Caki2 (cell line): Measurements from ENCODE around the gene HAUS8. TPM values are rescaled to one million over a fixed set of nuclear protein-coding genes. Genes with fewer than 3 reads are reported as not detected.
A peak's percentile ranks its signal among the peaks of the same experiment; 100 is the strongest.
"Not testable (repeated sequence)": the region's sequence is repeated elsewhere in the genome, so short reads cannot be mapped to it uniquely, and the experiment has no call there.

Source experiments
- DNase-seq: peaks from one replicate; pipeline ENCODE4 v3.0.0-alpha.2; 2015; ENCODE audit warnings: low read depth
- in situ Hi-C: cut with HindIII; loops from 2 replicates; pipeline ENCODE4 v1.10.0; 2016; ENCODE audit warnings: low sequenced_read_pairs, low pct_unique_long_range_greater_than_20kb, mixed read lengths
- total RNA-seq: library from RNA; depleted of rRNA; stranded (reverse); fragments of >200 nt; shearing (Covaris generic); gene quantifications from 2 replicates; pipeline ENCODE4 v1.2.3, GENCODE V29; 2014; ENCODE audit warnings: low replicate concordance; rRNA removed

The HAUS8 gene
- total RNA-seq, 1 experiment from 2014 or later, result 24.2 TPM

DNA sequence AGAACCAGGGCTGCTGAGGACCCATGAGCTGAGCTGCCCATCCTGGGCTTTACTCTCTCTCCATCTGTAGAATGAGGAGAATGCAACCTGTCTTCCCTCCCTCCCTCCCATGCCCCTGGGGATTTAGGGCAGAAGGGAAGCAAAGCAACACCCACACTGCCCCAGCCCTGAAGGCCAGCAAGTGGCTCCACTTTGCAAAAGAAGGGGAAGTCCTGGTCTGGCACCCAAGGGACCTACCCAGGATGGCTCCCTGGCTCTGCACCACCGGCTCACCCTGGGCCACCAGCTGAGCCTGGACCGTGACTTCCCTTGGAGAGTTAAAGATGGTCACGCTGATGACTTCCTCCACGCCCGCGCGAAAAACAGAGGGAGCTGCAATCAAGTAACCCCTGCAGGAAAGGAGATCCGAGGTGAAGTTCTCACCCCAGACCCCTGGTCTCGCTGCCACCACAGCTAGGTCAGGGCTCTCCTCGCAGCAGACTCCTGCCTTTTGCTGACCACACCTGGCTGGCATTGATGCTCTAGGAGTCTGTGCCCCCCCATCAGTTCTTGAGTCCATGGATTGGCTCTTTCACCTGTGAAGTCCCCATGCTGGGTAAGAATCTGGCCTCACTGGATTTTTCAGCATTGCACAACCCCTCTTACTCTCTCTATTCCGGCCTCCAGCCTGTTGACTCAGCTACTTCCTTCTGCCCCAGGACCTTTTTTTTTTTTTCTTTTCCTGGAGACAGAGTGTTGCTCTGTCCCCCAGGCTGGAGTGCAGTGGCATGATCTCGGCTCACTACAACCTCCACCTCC lies 53.3 kb downstream of the HAUS8 start:
- in situ Hi-C loops, result no loop called here
- DNase-seq, result no peak

DNA sequence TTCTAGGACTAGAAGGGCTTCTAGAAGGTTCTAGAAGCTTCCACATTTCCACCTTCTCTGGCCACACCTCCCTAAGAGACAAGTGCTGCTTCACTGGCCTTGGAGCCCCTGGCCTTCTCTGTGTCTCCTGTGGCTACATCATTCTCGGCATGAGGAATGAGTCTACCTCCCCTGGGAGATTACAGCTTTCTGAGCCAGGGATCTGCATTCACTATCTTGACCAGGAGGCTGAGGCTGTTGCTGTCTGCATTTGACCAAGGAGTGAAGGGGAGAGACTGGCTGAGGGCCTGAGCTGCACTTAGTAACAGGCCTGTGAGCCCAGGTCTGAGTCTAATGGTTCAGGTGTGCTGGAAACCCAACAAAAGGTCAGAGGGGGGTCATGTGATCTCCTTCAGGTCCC lies 53.9 kb downstream of the HAUS8 start:
- no peak for DNase-seq
- in situ Hi-C loops, result no loop called here

DNA sequence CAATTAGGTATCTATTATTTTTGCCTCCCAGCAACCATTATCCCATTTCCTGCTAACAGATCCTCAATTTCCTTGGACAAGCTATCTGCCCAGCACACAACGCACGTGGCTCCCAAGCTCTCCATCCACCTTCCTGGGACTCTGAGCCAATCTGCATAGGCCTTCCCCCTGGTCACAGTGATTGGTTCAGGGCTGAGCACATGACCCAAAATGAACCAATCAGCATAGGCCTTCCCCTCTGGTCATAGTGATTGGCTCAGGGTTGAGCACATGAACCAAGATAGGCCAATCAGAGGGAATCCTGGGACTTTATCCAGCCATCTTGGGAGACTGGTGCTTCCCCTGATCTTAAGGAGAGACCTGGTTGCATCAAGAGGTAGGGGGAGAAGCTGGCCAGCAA lies 54.4 kb downstream of the HAUS8 start:
- in situ Hi-C loops, result no loop called here
- DNase-seq, result peak; percentile 41

DNA sequence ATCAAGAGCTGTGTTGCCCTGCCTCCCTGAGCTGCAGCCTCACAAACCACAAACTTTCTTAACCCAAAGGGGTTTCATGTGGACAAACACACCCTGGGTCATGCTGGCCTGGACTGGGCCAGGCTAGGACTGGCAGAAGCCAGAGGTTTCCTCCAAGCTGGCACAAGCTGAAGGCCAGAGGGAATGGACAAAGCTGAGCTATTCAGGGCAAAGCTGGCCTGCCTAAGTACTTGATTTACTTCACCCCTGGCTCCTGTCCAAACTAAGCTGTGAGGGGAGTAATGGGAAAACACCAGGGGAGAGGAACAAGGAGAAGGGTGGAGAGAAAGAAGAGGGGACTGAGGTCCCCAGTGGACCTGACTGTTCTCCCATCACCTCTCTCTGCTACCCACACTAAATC lies 54.9 kb downstream of the HAUS8 start:
- in situ Hi-C loops, result no loop called here
- no peak for DNase-seq

DNA sequence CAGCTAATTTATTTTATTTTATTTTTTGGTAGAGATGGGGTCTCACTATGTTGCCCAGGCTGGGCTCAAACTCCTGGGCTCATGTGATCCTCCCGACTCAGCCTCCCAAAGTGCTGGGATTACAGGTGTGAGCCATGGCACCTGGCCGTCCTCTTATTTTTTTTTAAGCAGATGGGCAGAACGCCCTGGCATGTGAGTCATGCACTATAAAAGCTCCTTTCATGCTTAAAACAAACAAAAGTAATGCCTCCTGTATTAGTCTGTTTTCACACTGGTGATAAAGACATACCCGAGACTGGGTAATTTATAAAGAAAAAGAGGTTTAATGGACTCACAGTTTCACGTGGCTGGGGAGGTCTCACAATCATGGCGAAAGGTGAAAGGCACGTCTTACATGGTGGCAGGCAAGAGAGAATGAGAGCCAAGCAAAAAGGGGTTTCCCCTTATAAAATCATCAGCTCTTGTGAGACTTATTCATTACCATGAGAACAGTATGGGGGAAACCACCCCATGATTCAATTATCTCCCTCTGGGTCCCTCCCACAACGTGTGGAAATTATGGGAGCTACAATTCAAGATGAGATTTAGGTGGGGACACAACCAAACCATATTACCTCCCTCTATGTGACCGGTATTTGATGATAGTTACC lies 60.9 kb downstream of the HAUS8 start:
- in situ Hi-C loops, result not testable (repeated sequence)
- DNase-seq, result peak; percentile 45

DNA sequence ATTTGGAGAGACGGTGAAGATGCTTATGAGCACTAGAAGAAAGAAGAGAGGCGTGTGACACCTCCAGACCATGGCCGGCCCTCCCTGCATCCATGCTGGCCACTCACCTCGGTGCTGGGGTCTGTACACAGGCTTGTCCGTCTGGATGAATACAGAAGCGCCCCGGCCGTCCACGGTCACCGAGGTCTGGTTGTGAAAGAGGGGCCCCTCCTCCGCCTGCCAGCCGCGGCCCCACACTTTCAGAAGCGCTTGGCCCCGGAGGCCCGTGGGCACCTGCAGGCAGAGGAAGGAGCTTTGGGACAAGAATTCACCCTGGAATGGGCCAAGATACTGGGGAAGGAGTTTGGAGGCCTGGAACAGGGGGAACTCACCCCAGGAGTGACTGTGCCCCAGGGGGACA lies 63.8 kb downstream of the HAUS8 start:
- DNase-seq, result no peak
- in situ Hi-C loops, result no loop called here

DNA sequence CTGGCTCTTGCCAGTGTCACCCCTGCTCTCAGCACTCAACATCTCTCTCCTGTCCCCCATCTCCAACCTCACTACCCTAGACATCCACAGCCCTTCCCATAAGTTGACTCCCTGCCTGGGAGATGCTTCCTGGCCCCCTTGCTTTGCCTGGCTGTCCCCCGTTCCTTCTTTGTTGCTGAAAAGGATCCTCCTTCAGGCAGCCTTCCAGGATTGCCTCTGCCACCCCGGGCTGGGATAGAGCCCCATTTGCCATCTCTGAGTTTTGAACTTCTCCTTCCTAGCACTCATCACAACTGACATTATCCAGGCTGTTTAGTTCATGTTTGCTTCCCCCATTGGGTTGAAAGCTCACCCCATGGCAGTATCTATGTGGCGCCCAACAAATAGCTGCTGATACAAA lies 68.7 kb downstream of the HAUS8 start:
- in situ Hi-C loops, result no loop called here
- no peak for DNase-seq

DNA sequence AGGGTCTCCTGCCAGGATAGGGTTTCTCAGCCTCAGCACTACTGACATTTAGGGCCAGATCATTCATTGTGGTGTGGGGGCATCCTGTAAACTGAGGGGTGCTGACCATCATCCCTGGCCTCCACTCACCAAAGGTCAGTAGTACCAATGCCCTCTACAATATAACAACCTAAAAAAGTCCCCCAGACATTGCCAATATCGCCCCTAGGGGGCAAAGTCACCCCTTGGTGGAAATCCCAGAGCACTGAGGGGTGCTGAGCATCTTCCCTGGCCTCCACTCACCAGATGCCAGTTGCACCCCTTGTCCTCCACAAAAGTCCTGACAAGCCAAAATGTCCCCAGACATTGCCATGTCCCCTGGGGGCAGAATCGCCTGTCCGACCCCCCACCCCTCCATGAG lies 70.3 kb downstream of the HAUS8 start:
- in situ Hi-C loops, result no loop called here
- DNase-seq, result no peak

DNA sequence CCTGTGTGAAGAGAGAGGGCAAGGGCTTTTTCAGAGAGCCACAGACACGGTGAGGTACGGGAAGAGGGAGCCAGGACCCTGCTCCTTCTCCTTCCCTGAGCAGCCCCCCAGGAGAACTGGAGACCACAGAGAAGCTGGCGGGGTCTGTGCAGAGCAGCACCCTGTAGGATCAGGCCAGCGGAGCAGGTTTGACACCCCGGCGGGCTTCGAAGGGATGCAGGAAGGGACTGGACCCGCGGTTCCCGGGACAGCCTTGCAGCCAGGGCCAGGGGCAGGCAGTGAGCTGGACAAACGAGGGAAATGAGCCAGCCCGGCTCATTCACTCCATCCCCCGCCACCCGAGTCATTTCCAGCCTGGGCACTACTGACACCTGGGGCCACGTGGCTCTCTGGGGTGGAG lies 70.9 kb downstream of the HAUS8 start:
- DNase-seq, result no peak
- in situ Hi-C loops, result no loop called here

DNA sequence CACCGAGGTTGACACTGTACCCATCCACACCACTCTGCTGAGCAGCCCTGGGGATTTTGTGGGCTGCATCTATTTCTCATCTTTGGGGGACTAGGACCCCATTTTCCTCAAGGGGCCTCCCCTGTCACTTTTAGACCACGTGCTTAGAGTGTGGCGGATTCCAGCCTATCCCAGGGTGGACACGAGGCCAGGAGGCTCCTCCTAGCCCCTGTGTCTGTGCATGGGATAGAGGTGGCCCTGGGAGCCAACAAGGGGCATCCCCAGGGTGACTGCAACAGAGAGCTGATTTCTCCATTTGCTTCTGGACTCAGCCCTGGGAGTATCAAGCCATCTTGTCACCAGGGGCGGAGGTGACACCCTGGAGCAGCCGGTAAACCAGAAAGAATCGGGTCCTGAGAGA lies 72.8 kb downstream of the HAUS8 start:
- in situ Hi-C loops, result no loop called here
- no peak for DNase-seq

DNA sequence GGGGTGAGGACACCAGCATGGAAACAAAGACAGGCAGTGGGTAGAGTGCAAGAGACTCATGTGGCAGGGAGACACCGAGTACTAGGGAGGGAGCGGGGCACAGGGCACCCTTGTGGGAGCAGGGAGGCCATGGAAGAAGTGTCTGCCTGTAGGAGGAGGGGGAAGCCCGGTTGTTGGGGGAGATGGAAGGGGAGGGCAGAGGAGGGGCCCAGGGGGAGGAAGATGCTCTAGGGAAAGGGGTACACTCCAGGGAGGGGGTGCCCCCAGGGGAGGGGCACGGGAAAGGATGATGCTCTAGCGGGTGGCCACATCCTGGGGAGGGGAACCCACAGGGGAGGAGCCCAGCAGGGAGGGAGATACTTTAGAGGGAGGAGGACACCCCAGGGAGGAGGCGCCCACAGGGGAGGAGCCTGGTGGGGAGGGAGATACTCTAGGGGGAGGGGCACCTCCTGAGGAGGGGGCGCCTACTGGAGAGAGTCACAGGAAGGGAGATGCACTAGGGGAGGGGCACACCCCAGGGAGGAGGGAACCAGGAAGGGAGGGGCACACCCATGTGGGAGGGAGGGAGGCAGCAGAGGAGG lies 73.6 kb downstream of the HAUS8 start:
- in situ Hi-C loops, result no loop called here
- no peak for DNase-seq

Other genes with a start within 250 kb of the HAUS8 start
- gene SIN3B, start 246.1 kb downstream of the HAUS8 start, total RNA-seq, result 13.3 and 21.9 TPM in 2 replicates
- gene F2RL3, start 186.5 kb downstream of the HAUS8 start, total RNA-seq, result 2.3 and 5.0 TPM in 2 replicates
- gene CPAMD8, start 48.6 kb downstream of the HAUS8 start, total RNA-seq, result 0.29 and 0.64 TPM in 2 replicates
- 29.6 and 49.7 TPM in 2 replicates for gene MYO9B, start 325 bp upstream of the HAUS8 start, total RNA-seq
- 59.3 and 78.1 TPM in 2 replicates for gene USE1, start 139.9 kb upstream of the HAUS8 start, total RNA-seq
- 6.5 and 26.0 TPM in 2 replicates for gene OCEL1, start 150.8 kb upstream of the HAUS8 start, total RNA-seq
- gene NR2F6, start 170.5 kb upstream of the HAUS8 start, total RNA-seq, result 121 and 145 TPM in 2 replicates
- gene USHBP1, start 189.3 kb upstream of the HAUS8 start, total RNA-seq, result not detected in 2 replicates
- gene BABAM1, start 192.0 kb upstream of the HAUS8 start, total RNA-seq, result 247 and 320 TPM in 2 replicates
- gene ANKLE1, start 206.4 kb upstream of the HAUS8 start, total RNA-seq, result 0.51 TPM in 1 of 2 replicates, not detected in the other
- gene ABHD8, start 228.0 kb upstream of the HAUS8 start, total RNA-seq, result 38.9 and 49.9 TPM in 2 replicates
- 21.0 and 38.9 TPM in 2 replicates for gene MRPL34, start 230.4 kb upstream of the HAUS8 start, total RNA-seq
- gene DDA1, start 234.1 kb upstream of the HAUS8 start, total RNA-seq, result 17.9 and 23.5 TPM in 2 replicates